ENCODE results near the gene HSPA14.
A peak's percentile ranks its signal among the peaks of the same experiment; 100 is the strongest.
"Not testable (repeated sequence)": the region's sequence is repeated elsewhere in the genome, so short reads cannot be mapped to it uniquely, and the experiment has no call there.

HSPA14 gene

GRCh38 chr10:14837757-14838581 lies at the start of gene HSPA14, which contains the start of the genes CDNF and MSANTD7:
HSPA14 (plus strand) TSS chr10:14838306; CDS start chr10:14838403, 97 bp downstream.
CDNF (minus strand) TSS chr10:14838037; CDS start chr10:14837946, 91 bp downstream.
MSANTD7 (plus strand) TSS chr10:14838306; CDS start chr10:14842285, 3,979 bp downstream.
- peak; percentile 98 to 99 for DNase-seq (ENCODE audit: low read depth in 2 of 2)

- DNase-seq (ENCODE audit: low read depth in 2 of 2) = no peak
Measured at GRCh38 chr10:14798636-14799035, 39.5 kb upstream of the HSPA14 start.

GRCh38 chr10:14800397-14800796 lies 37.7 kb upstream of the HSPA14 start:
- DNase-seq (ENCODE audit: low read depth in 2 of 2) = no peak

- DNase-seq (ENCODE audit: low read depth in 2 of 2) = no peak
Measured at GRCh38 chr10:14801723-14802122, 36.4 kb upstream of the HSPA14 start.

- no peak for DNase-seq (ENCODE audit: low read depth in 2 of 2)
Measured at GRCh38 chr10:14803827-14804226, 34.3 kb upstream of the HSPA14 start.

- no peak for DNase-seq (ENCODE audit: low read depth in 2 of 2)
Measured at GRCh38 chr10:14806318-14806717, 31.8 kb upstream of the HSPA14 start.

- DNase-seq (ENCODE audit: low read depth in 2 of 2) = no peak
Measured at GRCh38 chr10:14810969-14811953, 26.8 kb upstream of the HSPA14 start.

GRCh38 chr10:14812271-14812670 lies 25.8 kb upstream of the HSPA14 start:
- DNase-seq (ENCODE audit: low read depth in 2 of 2) = no peak

GRCh38 chr10:14815681-14816080 lies 22.4 kb upstream of the HSPA14 start:
- DNase-seq (ENCODE audit: low read depth in 2 of 2) = no peak

GRCh38 chr10:14816717-14817116 lies 21.4 kb upstream of the HSPA14 start:
- DNase-seq (ENCODE audit: low read depth in 2 of 2) = not testable (repeated sequence)

- DNase-seq (ENCODE audit: low read depth in 2 of 2) = no peak
Measured at GRCh38 chr10:14820010-14820774, 17.9 kb upstream of the HSPA14 start.

GRCh38 chr10:14820775-14821154 lies 17.3 kb upstream of the HSPA14 start:
- DNase-seq (ENCODE audit: low read depth in 2 of 2) = no peak

- DNase-seq (ENCODE audit: low read depth in 2 of 2) = no peak
Measured at GRCh38 chr10:14821635-14822375, 16.3 kb upstream of the HSPA14 start.

- DNase-seq (ENCODE audit: low read depth in 2 of 2) = peak in 1 of 2 donors; percentile 18
Measured at GRCh38 chr10:14822879-14823755, 15.0 kb upstream of the HSPA14 start.

- DNase-seq (ENCODE audit: low read depth in 2 of 2) = no peak
Measured at GRCh38 chr10:14823966-14824365, 14.1 kb upstream of the HSPA14 start.

- no peak for DNase-seq (ENCODE audit: low read depth in 2 of 2)
Measured at GRCh38 chr10:14826076-14826829, 11.9 kb upstream of the HSPA14 start.

GRCh38 chr10:14833106-14833505 lies 5.0 kb upstream of the HSPA14 start:
- no peak for DNase-seq (ENCODE audit: low read depth in 2 of 2)

GRCh38 chr10:14836208-14836607 lies 1.9 kb upstream of the HSPA14 start:
- DNase-seq (ENCODE audit: low read depth in 2 of 2) = no peak
